ENCODE data around the gene FXN.
"Not testable (repeated sequence)": the region's sequence is repeated elsewhere in the genome, so short reads cannot be mapped to it uniquely, and the experiment has no call there.

The FXN gene

DNA sequence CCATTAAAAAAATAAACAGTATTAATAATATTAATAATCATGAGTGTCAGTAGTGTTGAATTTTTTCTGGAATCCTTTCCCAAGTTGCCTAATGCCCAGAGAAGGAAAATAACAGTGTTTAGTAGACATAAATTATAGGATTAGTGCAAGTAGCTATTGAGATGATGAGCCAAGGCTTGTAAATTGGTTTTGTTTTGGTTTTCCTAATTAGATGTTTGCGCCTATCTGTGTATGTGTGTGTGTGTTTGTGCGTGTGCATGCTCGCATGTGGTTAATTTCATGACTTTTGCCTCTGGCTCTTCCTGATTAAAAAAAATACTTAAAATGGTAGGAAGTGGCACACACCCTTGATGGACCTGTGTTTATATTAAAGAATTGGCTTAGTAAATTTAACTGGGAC is 55.4 kb downstream of the FXN start:
- Histone ChIP-seq H3K79me2 (ENCODE audit: insufficient read depth, low read depth) (no peaks in the 10 kb centered on the region), H4K20me1 (ENCODE audit: insufficient read depth) (no peaks in the 10 kb centered on the region), H3K4me2 (no peak overlapping the region), H3K4me3 (IDR thresholded peaks at IDR 0.05; ENCODE audit: insufficient read depth, low read depth, low read length) (no peak overlapping the region), H2AFZ (ENCODE audit: low read depth) (no peak overlapping the region), H3K36me3 (ENCODE audit: insufficient read depth) (no peaks in the 10 kb centered on the region), H3K9ac (no peak overlapping the region), H3K27me3 (ENCODE audit: insufficient read depth, low read depth) (no peaks in the 10 kb centered on the region), H3K4me1 (ENCODE audit: low read depth, poor library complexity, severe bottlenecking) (no peaks in the 10 kb centered on the region), H3K27ac (no peak overlapping the region)
- TF ChIP-seq, protein P1, sequence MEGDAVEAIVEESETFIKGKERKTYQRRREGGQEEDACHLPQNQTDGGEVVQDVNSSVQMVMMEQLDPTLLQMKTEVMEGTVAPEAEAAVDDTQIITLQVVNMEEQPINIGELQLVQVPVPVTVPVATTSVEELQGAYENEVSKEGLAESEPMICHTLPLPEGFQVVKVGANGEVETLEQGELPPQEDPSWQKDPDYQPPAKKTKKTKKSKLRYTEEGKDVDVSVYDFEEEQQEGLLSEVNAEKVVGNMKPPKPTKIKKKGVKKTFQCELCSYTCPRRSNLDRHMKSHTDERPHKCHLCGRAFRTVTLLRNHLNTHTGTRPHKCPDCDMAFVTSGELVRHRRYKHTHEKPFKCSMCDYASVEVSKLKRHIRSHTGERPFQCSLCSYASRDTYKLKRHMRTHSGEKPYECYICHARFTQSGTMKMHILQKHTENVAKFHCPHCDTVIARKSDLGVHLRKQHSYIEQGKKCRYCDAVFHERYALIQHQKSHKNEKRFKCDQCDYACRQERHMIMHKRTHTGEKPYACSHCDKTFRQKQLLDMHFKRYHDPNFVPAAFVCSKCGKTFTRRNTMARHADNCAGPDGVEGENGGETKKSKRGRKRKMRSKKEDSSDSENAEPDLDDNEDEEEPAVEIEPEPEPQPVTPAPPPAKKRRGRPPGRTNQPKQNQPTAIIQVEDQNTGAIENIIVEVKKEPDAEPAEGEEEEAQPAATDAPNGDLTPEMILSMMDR (conservative IDR thresholded peaks at IDR 0.05; ENCODE audit: low read depth, low read length), result no peak

DNA sequence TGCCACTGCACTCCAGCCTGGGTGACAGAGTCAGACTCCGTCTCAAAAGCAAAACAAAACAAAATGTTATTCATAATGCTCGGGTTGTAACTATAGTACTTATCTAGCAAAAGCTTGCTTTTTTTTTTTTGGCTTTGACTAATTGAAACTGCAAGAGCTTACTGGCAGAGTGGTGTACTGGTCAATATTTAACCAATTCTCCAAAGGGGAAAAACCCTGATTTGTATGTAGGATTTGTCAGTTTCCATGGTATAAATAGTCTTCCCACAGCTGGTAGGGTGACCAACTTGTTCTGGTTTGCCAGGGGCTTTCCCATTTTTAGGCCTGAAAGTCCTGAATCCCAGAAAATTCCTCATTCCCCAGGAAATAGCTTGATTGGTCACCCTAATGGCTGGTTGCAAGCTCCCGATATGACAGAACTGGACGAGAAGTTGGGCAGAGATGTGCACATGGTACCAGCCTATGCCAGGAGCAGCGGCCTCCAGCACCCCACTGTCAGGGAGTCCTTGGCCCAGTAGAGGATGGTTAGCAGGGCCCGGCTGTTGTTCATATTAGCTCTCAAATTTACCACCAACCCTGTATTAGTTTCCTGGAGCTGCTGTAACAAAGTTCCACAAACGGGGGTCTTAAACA is 58.0 kb downstream of the FXN start:
- Histone ChIP-seq H3K27me3 (ENCODE audit: insufficient read depth, low read depth) (no peaks in the 10 kb centered on the region), H4K20me1 (ENCODE audit: insufficient read depth) (no peaks in the 10 kb centered on the region), H2AFZ (ENCODE audit: low read depth) (no peak overlapping the region), H3K4me3 (IDR thresholded peaks at IDR 0.05; ENCODE audit: insufficient read depth, low read depth, low read length) (no peak overlapping the region), H3K4me1 (ENCODE audit: low read depth, poor library complexity, severe bottlenecking) (no peaks in the 10 kb centered on the region), H3K27ac (no peak overlapping the region), H3K79me2 (ENCODE audit: insufficient read depth, low read depth) (no peaks in the 10 kb centered on the region), H3K4me2 (no peak overlapping the region), H3K36me3 (ENCODE audit: insufficient read depth) (no peaks in the 10 kb centered on the region), H3K9ac (no peak overlapping the region)
- TF ChIP-seq, protein P1 (conservative IDR thresholded peaks at IDR 0.05; ENCODE audit: low read depth, low read length), result no peak

DNA sequence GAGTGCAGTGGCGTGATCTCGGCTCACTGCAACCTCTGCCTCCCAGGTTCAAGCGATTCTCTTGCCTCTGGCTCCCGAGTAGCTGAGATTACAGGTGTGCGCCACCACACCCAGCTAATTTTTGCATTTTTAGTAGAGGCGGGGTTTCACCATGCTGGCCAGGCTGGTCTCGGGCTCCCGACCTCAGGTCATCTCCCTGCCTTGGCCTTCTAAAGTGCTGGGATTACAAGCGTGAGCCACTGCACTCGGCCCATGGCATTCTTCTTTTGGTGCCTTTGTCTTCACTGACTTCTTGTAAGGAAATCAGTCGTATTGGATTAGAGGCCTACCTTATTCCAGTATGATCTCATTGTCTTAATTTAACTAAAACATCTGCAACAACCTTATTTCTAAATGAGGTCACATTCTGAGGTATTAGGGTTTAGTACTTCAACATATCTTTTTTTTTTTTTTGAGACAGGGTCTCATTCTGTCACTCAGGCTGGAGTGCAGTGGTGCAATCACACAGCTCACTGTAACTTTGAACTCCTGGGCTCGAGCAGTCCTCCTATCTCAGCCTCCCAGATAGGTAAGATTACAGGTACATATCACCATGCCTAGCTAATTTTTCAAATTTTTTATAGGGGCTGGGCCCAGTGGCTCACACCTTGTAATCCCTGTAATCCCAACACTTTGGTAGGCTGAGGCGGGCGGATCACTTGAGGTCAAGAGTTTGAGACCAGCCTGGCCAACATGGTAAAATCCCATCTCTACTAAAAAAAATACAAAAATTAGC is 59.0 kb downstream of the FXN start:
- H3K27me3 ChIP-seq (ENCODE audit: insufficient read depth, low read depth); H3K4me1 ChIP-seq (ENCODE audit: low read depth, poor library complexity, severe bottlenecking); H3K79me2 ChIP-seq (ENCODE audit: insufficient read depth, low read depth); H2AFZ ChIP-seq (ENCODE audit: low read depth); H3K4me2 ChIP-seq; H3K36me3 ChIP-seq (ENCODE audit: insufficient read depth); H3K4me3 ChIP-seq (IDR thresholded peaks at IDR 0.05; ENCODE audit: insufficient read depth, low read depth, low read length); H4K20me1 ChIP-seq (ENCODE audit: insufficient read depth); H3K27ac ChIP-seq; H3K9ac ChIP-seq: not testable (repeated sequence)

DNA sequence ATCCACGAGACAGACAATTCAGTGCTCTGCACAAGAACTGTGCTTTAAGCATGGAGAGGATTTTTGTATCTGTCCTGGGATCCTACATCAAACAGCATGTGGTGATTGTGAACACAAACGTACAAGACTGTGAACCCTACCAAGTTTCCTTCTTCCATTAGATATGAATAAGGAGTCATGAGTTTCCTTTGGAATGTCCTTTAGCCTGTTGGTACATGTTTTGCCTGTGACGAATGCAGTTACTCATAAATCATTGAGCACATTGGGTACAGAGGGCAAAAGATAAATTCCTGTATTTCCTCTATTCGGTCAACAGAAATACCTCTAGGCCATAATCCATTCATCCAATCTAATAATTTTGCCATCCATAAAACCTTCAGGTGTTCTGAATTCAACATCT is 61.5 kb downstream of the FXN start:
- no peaks in the 10 kb centered on the region for H4K20me1 ChIP-seq (ENCODE audit: insufficient read depth)
- H2AFZ ChIP-seq (ENCODE audit: low read depth), result no peak overlapping the region
- H3K36me3 ChIP-seq (ENCODE audit: insufficient read depth), result no peaks in the 10 kb centered on the region
- TF ChIP-seq, protein P1 (conservative IDR thresholded peaks at IDR 0.05; ENCODE audit: low read depth, low read length), result no peak
- H3K9ac ChIP-seq, result no peak overlapping the region
- no peak overlapping the region for H3K27ac ChIP-seq
- H3K4me1 ChIP-seq (ENCODE audit: low read depth, poor library complexity, severe bottlenecking), result no peaks in the 10 kb centered on the region
- no peaks in the 10 kb centered on the region for H3K79me2 ChIP-seq (ENCODE audit: insufficient read depth, low read depth)
- H3K4me3 ChIP-seq (IDR thresholded peaks at IDR 0.05; ENCODE audit: insufficient read depth, low read depth, low read length), result no peak overlapping the region
- no peaks in the 10 kb centered on the region for H3K27me3 ChIP-seq (ENCODE audit: insufficient read depth, low read depth)
- no peak overlapping the region for H3K4me2 ChIP-seq
